ENCODE data around the gene AKT2. TPM values are rescaled to one million over a fixed set of nuclear protein-coding genes. Genes with fewer than 3 reads are reported as not detected.

The AKT2 gene
- total RNA-seq, 2 experiments from 2014 or later, result 139 to 144 TPM

GRCh38 chr19:40279761-40280607, 5.2 kb downstream of the AKT2 start:
- peak overlapping the region; percentile 84 for H3K27ac Mint-ChIP-seq
- H3K27me3 Mint-ChIP-seq, result no peaks in the 10 kb centered on the region
- intact Hi-C loops (cut with micrococcal nuclease), result loop anchor here (10.0 kb wide), 1 partner anchor 315 kb away; no protein-coding TSS in a partner anchor
- peaks cover 69% of the 10 kb centered on the region for H3K4me1 Mint-ChIP-seq (ENCODE audit: low read depth)
- H3K9me3 Mint-ChIP-seq, result no peaks in the 10 kb centered on the region
- DNase-seq (peak; percentile 33), ATAC-seq (no peak)
- peak overlapping the region; percentile 12 for H3K4me3 Mint-ChIP-seq
- ChIA-PET POLR2A (no interaction called here), CTCF (interaction anchor here (1.5 kb wide), 1 partner anchor 59 kb away, joined by 4 read pairs; no protein-coding TSS in a partner anchor)
- peaks cover 1% of the 10 kb centered on the region for H3K36me3 Mint-ChIP-seq (ENCODE audit: low read depth)
- TF ChIP-seq CTCF (IDR thresholded peaks at IDR 0.05), result no peak

DNA sequence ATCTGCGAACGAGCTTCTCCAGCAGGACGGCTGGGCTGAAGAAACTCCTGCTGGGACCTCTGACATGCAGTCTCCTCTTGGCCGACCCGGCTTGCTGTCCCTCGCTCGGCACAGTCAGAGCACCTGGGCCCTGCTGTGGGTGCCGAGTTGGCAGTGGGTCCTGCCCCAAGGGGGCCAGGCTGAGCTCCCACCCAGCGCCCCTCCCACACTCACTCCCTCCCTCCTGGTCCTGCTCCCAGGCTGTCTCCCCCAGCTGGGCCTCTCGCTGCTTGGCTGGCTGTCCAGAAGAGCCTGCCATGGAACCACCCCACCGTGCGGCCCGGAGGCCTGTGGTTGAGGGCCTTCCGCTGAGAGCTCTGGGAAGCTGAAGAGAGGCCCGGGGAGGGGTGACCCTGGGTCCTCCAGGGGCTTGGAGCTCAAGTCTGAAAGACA, 6.0 kb downstream of the AKT2 start:
- H3K27me3 Mint-ChIP-seq, result no peaks in the 10 kb centered on the region

DNA sequence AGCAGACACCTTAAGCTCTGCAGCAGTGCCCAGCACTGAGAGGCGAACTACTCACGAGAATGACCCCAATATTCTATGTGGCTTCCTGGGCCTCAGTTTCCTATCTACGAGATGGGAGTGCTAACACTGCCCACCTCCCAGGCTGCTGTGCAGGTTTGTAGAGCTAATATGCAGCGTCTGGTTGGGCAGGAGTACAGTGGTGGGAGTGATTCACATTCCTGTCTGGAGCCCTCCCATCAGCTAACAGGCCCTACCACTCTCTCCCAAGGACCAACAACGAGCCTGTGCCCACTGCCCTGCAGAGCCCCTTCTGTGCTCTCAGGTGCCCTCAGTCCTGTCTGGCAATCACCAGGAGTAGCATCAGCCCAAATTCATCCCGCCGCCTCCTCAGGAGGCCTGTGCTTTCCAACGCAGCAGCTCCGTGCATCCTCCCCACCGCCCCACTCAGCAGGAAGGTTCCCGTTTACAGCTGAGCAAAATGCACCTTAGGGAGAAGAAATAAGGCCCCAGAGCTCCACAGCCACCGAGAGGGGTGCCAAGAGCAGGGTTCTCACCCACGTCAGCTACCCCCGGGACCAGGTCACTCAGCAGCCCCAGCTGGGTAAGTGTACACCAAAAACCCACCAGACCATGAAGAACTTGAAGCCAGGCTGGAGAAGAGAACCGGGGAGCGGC, 6.6 kb downstream of the AKT2 start:
- Mint-ChIP-seq H3K4me1 (ENCODE audit: low read depth) (peaks cover 74% of the 10 kb centered on the region), H3K9me3 (no peaks in the 10 kb centered on the region), H3K36me3 (ENCODE audit: low read depth) (peaks cover 1% of the 10 kb centered on the region), H3K4me3 (no peak overlapping the region), H3K27ac (no peak overlapping the region), H3K27me3 (no peaks in the 10 kb centered on the region)
- intact Hi-C loops (cut with micrococcal nuclease), result no loop called here
- ATAC-seq, result no peak
- no peak for DNase-seq
- no peak for TF ChIP-seq CTCF (IDR thresholded peaks at IDR 0.05)
- ChIA-PET CTCF (interaction anchor here (1.5 to 1.7 kb wide), 2 partner anchors 57 to 61 kb away, joined by 4 read pairs; partner anchors contain the start of gene TTC9B), POLR2A (no interaction called here)

More for the DNA sequence above, 6.0 kb downstream of the AKT2 start:
- intact Hi-C loops (cut with micrococcal nuclease), result no loop called here
- Mint-ChIP-seq H3K4me1 (ENCODE audit: low read depth) (peaks cover 74% of the 10 kb centered on the region), H3K4me3 (no peak overlapping the region), H3K9me3 (no peaks in the 10 kb centered on the region), H3K36me3 (ENCODE audit: low read depth) (peaks cover 1% of the 10 kb centered on the region), H3K27ac (no peak overlapping the region)
- TF ChIP-seq CTCF (IDR thresholded peaks at IDR 0.05), result no peak
- POLR2A ChIA-PET, result no interaction called here
- ATAC-seq, result no peak
- CTCF ChIA-PET, result interaction anchor here (1.5 to 1.7 kb wide), 2 partner anchors 58 to 61 kb away, joined by 4 read pairs; partner anchors contain the start of gene TTC9B
- DNase-seq, result no peak

- H3K27ac Mint-ChIP-seq, result peak overlapping the region; percentile 14
- no peak for TF ChIP-seq CTCF (IDR thresholded peaks at IDR 0.05)
- intact Hi-C loops (cut with micrococcal nuclease), result no loop called here
- CTCF ChIA-PET, result interaction anchor here (1.7 kb wide), 1 partner anchor 60 kb away, joined by 4 read pairs; the partner anchor contains the start of gene TTC9B
- no peaks in the 10 kb centered on the region for H3K36me3 Mint-ChIP-seq (ENCODE audit: low read depth)
- POLR2A ChIA-PET, result interaction anchor here (1.2 kb wide), 1 partner anchor 10 kb away, joined by 3 read pairs; no protein-coding TSS in a partner anchor
- no peaks in the 10 kb centered on the region for H3K9me3 Mint-ChIP-seq
- H3K27me3 Mint-ChIP-seq, result no peaks in the 10 kb centered on the region
- DNase-seq (no peak), ATAC-seq (no peak)
- peaks cover 69% of the 10 kb centered on the region for H3K4me1 Mint-ChIP-seq (ENCODE audit: low read depth)
- H3K4me3 Mint-ChIP-seq, result no peak overlapping the region
Measured at GRCh38 chr19:40277356-40278059, 7.6 kb downstream of the AKT2 start.
